HG03378 (cell line): ENCODE measurements around the gene ITGA11.
A peak's percentile ranks its signal among the peaks of the same experiment; 100 is the strongest.

Experiments
- ATAC-seq: cut with Tn5 transposase; IDR thresholded peaks from one replicate; pipeline ENCODE4 v1.9.1; 2021; ENCODE audit warnings: mild to moderate bottlenecking, moderate library complexity; ENCODE audit not compliant: unreplicated experiment

ITGA11 gene

GRCh38 chr15:68313501-68314410 is 118.2 kb downstream of the ITGA11 start:
- no peak for ATAC-seq

DNA sequence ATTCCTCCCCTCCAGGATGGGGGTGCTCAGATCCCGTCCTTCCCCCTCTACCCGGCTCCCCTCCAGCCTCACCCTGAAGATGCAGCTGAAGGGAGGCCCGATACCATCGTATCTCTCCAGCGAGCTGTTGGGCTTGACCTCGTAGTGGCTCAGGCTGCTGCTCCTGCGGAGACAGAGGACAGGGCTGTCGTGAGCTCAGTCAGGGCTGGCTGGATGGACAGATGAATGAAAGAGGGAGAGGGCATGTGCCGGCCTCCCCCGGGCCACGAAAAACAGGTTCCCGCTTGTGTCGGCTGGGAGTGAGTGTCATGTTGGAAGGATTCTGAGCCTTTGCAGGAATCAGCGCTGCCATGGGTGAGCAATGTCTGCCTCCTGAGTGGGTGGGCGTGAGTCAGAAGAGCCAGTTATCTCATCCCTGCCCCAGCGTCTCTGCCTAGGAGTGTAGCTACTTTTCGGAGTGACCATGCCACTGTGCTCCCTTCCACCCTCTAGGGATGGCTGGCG is 119.2 kb downstream of the ITGA11 start:
- no peak for ATAC-seq

DNA sequence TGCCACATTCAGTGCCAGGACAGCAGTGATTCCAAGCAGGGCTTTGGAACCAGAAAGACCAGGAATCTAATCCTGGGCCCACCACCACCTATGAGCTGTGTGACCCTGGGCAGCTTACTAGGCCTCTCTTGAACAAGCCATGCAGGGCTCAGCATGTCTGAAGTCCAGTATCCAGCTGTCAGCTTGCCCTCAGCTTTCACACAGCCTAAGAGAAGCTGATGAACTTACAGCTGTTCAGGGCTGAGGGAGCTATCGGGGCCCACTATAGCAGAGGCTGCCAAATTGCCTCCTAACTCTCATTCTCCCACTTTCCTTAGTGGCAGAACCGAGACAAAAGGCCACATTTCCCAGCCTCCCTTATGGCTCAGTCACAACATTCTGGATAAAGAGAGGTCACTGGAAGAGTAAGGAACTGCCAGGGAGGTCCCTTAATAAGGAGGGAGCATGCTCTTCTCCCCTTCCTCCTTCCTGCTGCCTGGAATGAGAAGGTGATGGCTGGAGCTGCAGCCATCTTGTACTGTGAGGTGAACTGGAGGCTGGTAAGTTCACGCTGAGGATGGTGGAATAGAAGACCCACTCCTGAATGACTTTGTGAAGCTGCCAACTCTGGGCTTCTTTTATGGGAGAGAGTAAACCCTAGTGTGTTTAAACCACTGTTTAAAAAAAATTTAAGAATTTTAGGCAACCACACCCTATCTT is 120.0 kb downstream of the ITGA11 start:
- no peak for ATAC-seq

DNA sequence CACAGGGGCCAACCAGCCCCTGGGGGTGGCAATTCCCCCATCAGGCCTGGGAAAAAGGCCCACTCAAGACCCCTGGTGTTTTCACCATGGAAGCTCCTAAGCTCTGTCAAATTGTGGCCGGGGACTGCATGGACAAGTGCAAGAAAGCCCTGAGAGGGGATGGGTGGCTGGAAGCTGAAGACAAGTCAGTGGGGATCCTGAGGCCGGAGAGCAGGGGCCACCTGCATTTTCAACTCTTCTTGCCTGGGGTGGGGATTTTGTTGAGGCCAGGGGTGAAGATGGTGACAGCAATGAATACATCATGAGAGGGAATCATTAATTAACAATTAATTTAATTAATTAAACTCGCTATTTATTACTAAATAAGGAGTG is 120.5 kb downstream of the ITGA11 start:
- no peak for ATAC-seq

DNA sequence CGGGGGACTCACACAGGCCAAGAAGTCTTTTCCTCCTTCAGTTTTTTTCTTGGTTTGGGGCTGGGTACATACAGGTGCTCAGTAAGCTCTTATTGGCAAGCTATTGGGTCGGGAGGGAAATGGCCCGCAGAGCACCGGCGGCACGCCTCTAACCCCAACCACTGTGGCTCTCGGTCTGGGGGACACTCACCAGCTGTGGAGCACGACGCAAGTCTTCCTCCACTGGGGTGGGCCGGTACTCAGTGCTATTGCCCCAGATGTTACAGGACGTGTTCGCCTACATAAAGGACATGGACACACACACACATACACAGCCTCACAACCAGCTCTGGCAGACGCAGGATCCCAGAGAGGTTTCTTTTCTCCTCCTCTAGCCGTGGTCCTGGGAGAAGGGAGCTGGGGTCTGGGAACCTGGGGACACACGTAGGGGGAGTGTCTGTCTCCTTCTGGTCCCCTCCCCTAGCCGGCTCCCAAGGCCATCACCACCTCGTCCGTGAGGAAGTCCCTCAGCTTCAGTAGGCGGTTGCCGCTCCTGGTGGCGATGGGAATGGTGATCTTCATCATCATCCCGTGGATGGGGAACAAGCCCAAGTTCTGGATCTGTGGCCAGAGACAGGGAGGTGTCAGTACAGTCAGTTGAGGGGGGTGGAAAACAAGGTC is 121.0 kb downstream of the ITGA11 start:
- no peak for ATAC-seq

DNA sequence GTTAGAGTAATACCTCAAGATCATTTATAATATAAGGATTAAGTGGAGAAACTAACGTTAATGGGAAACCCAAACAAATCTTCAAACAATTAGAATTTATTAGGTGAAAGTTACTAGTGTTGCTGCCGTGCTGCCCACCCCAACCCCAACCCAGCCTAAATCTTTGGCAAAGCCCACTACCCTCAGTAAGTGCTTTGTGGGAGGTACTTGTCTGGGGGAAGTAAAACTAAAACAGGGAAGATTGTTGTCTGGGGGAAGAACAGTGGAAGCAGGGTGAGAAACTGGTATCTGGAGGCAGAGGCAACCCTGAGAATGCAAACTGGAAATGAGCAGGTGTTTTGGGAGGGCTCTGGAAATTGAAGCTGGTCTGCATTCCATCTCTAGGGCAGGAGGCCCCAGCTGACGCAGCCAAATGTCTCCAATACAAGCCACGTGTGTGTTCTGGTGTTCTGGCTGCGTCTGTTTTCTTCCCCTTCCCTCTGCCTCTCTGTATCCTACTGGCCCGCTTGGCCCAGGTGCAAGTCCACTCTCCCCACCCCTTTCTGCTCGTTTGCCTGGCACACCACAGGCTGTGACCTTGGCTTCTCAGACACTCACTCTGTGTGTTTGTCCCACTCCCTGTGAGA is 121.7 kb downstream of the ITGA11 start:
- no peak for ATAC-seq

DNA sequence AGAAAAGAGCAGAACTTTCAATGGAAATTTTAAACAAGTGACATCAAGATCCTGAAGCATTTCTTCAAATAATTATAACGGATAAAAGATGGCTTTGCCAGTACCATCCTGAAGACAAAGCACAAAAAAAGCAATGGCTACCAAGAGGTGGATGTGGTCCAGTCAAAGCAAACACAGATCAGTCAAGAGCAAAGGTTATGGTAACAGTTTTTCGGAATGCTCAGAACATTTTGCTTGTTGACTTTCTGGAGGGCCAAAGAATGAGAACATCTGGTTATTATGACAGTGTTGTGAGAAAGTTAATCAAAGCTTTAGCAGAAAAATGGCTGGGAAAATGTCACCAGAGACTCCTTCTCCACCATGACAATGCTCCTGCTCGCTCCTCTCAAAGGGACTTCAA is 122.9 kb downstream of the ITGA11 start:
- no peak for ATAC-seq

GRCh38 chr15:68307131-68307928 is 124.6 kb downstream of the ITGA11 start:
- ATAC-seq, result no peak

DNA sequence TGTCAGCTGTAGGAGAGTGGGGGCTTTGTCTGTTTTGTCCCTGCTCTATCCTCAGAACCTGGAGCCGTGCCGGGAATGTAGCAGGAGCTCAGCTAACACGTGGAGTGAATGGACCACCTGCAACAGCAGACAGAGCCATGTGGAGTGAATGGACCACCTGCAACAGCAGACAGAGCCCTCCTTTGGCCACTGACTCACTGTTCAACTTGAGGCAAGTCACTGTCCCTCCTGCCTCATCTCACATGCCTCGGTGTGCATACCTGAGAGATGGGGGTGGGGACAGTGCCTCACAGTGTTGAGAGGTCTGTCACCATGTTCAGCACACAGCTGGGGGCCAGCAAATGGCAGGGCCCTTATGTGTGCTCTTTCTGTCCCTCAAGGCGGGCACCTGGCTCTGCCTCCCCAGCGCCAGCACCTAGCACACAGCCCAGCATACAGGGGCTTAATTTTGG is 126.5 kb downstream of the ITGA11 start:
- no peak for ATAC-seq

GRCh38 chr15:68304589-68305337 is 127.2 kb downstream of the ITGA11 start:
- no peak for ATAC-seq

DNA sequence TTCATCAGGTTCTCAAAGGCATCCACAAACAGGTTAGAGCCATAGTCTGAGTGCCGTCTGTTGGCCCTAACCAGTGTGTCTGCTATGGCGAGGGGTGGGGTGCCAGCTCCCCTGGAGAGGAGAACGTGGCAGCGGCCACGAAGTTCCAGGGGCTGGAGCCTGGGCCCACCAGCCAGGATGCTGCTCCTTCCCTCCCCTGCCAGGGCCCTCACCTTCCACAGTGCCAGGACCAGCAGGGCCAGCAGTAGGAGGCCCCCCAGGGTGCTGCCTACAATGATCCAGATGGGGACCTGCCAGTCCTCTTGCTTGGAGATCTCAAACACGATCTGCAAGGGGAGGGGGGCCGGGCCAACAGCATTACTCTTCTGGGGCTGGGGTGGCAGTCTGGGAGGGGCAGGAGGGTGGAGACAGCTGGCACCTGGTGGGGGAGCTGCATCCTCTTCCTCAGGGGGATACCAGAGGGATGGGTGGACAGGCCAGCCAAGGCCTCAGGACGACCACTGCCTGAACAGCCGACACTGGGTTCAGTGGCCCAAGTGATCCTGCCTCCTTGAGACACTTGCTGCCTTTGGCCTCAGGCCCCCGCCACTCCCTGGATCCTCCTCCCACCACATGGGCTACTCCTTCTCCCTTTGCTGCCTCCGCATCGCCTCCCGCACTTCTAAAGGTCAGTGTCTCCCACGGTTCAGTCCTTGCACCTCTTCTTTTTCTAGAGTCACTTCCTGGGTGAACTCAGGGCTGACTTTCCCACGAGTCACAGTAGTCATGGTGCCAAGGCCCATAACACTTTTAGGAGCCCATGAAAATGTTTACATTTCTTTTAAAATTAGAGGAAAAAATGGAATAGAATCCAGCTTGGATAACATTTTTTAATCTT is 128.2 kb downstream of the ITGA11 start:
- no peak for ATAC-seq

DNA sequence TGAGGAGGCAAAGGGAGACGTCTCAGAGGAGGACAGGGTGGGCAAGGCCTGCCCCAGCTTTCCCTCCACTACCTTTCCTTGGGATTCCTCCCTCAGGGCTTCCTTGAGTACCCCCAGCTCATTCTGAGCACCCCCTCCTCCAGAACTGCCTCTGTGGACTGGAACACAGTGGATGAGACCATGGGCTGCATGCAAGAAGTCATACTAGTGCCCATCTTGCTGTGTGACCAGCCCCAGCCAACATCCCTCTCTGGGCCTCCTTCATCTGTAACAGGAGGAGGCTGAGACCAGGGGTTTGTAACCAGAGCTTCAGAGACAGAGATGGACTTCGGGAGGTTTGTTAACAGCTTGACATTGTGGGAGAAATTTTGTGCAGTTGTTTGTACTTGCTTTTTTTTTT is 128.8 kb downstream of the ITGA11 start:
- ATAC-seq, result no peak

DNA sequence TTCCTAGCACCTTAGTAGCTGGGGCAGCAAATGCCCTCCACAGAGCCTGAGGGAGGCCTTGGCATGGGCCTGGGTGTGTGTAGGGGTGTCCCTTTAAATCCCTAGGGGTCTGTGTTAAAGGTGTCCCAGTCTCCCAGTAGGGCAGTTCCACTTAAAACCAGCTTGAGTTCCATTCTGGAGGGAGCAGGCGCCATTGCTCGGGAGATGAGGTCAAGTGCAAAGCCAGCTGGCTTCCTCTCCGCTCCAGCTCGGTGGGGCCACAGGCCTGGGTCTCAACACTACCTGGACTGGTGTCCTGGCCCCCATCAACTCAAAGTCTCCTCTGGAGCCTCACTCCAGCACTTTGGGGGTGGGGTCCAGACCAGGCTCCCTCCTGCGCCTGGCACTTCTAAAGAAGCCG is 129.2 kb downstream of the ITGA11 start:
- no peak for ATAC-seq

GRCh38 chr15:68301301-68301700 is 130.7 kb downstream of the ITGA11 start:
- no peak for ATAC-seq

DNA sequence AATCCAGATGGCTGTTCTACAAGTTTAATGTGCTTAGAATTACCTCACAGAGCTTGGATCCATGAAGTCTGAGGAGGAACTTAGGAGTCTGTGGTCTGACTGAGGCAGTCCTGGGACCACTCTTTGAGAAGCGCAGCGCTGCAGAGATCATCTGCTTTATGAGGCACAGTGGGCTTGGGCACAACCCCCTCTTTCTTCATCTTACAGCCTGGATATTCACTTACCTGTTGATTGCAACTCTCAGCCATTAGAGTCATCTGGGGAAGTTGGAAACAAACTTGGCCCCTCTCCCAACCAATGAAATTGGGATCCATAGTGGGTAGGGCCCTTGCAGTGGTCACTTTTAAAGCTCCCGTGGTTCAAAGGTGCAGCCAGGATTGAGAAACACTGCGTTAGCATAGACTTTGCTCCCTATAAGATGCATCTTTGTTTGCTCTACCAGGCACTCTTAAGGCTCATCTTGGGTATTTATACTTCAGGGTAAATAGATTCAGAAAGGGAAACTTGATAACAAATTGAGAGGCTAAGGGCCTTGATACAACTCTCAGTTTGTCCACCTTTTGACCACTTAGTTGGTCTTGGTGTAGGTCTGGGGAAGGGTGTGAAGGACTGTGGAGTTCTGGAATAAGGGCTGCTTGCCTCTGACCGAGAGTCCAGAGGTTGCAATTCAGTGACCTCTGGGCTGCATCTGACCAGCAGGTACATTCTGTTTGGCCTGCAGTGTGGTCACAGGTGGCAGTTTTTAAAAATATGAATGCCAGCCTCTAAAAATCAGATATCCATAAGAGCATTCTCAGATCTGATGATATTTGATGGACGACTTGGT is 131.6 kb downstream of the ITGA11 start:
- no peak for ATAC-seq

- no peak for ATAC-seq
These were observed 132.5 kb downstream of the ITGA11 start for GRCh38 chr15:68299436-68299835.

DNA sequence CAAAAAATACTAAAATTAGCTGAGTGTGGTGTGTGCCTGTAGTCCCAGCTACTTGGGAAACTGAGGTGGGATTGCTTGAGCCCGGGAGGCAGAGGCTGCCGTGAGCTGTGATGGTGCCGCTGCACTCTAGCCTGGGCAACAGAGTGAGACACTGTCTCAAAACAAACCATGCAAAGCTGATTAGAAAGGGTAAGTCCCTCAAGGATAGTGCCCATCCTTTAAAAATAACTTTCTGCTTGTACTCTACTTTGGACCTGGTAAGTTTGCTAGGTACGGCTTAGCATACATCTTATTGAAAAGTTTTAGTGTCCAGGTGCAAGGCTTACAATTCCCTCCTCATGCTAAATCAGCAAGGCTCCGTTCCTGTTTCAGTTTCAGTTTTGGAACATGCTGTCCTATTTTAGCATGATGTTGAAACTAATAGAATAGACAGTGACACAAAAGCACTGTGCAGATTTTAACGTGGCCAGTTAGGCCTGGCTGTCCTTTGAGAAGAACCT is 133.0 kb downstream of the ITGA11 start:
- ATAC-seq, result peak; percentile 70
